GM21360 (cell line): ENCODE data around the gene DTYMK.
A peak's percentile ranks its signal among the peaks of the same experiment; 100 is the strongest.
"Not testable (repeated sequence)": the region's sequence is repeated elsewhere in the genome, so short reads cannot be mapped to it uniquely, and the experiment has no call there.

ENCODE experiments used
- ATAC-seq: cut with Tn5 transposase; IDR thresholded peaks from one replicate; pipeline ENCODE4 v1.9.1; 2021; ENCODE audit warnings: mild to moderate bottlenecking, moderate library complexity; ENCODE audit not compliant: unreplicated experiment

Gene DTYMK, protein sequence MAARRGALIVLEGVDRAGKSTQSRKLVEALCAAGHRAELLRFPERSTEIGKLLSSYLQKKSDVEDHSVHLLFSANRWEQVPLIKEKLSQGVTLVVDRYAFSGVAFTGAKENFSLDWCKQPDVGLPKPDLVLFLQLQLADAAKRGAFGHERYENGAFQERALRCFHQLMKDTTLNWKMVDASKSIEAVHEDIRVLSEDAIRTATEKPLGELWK

DNA sequence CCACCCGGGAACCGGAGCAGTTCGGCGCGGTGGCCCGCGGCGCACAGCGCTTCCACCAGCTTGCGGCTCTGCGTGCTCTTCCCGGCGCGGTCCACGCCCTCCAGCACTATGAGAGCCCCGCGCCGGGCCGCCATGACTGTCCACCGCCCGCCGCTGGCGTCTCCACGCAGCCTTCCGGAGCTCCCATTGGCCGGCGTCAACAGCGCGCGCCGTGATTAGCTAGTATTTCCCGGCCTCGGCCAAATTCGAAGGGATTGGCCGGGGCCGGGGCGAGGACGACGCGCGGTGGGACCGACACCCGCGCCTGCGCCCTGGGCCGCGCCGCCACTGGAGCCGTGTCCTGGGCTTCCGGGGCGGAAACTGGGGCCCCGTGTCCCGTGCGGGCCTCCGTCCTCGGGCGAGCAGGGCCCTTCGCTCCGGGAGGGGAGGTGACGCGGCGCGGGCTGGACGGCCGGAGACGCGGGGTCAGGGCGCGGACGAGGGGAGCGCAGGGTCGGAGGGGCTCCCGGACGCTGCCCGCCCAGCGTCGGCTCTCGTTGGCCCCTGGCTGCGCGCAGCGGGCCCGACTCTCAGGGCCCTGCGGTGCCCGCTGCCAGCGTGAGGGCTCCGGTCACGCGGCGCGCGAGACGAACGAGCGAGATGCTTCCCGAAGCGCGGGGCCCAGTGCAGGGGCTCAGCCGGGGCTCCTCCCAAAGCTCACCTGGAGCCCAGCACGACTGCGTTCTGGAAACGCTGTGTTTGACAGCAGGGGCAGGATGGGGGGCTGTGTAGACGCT, at the start of gene DTYMK:
TSS of gene DTYMK (minus strand) at position 166 of the 776 bp plus-strand sequence. CDS start at position 134, 32 bp downstream.
- ATAC-seq, result peak; percentile 91

DNA sequence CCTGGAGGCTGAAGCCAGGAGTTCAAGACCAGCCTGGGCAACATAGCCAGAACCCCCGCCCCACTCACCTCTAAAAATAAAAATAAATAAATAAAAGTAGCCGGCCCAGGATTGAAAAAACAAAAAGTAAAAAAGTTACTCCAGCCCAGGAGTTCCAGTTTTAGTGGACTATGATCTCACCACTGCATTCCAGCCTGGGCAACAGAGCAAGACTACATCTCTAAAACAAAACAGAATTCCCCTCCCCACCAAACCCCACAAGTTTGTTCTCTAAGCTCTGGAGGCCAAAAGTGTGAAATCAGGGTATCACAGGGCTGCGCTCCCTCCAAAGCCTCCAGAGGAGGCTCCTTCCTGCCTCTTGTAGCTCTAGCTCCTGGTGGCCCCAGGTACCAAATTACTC, 49.5 kb upstream of the DTYMK start:
- no peak for ATAC-seq

DNA sequence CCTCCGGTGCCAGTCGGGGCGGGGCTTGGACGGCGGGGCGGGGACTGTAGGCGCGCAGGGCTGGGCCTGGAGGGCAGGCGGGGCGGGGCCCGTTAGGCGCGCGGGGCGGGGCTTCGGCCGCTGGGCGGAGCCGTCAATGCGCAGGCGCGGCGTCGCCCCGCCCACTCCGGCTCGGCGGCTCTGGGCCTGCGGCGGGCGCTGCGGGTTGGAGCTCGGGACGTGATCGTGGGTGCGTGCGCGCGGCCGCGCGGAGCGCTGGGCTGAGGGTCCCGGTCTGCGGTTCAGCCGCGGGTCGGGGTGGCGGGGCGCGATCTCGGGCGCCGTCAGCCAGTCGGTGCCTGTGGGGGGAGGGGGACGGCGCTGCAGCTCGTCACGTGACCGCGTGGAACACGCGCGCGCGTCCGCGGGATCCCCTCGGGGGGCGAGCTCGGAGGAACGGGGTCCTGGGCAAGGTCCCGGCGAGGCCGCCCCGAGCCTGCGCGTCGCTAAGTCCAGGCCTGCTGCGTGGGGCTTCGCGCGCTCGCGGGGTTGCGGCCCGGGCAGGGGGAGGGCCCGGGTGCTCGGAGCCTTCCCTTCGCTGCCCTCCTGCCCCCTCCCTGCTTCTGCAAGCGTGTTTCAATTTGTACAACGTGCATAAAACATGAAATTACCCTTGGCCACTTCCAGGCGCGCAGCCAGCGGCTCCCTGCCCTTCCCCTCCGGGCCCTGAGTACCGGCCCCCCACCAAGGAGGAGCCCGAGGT, 48.0 kb upstream of the DTYMK start, which contains the start of gene D2HGDH:
TSS of gene D2HGDH (plus strand) at position 164 of the 742 bp plus-strand sequence. CDS start 595 bp downstream, outside the sequence.
- peak; percentile 77 for ATAC-seq

DNA sequence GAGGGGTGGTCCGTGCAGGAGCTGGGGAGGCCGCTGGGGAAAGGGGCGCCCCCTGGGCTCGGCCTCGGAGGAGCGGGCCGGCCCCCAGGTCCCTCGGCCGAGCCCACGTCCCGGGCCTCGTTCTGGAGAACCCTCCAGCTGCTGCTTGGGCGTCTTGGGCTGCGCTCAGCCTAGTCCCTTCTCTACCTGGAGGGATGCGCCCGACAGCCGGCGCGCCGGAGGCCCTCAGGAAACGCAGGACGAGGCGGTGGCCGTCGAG, 47.5 kb upstream of the DTYMK start:
- ATAC-seq, result peak; percentile 18

DNA sequence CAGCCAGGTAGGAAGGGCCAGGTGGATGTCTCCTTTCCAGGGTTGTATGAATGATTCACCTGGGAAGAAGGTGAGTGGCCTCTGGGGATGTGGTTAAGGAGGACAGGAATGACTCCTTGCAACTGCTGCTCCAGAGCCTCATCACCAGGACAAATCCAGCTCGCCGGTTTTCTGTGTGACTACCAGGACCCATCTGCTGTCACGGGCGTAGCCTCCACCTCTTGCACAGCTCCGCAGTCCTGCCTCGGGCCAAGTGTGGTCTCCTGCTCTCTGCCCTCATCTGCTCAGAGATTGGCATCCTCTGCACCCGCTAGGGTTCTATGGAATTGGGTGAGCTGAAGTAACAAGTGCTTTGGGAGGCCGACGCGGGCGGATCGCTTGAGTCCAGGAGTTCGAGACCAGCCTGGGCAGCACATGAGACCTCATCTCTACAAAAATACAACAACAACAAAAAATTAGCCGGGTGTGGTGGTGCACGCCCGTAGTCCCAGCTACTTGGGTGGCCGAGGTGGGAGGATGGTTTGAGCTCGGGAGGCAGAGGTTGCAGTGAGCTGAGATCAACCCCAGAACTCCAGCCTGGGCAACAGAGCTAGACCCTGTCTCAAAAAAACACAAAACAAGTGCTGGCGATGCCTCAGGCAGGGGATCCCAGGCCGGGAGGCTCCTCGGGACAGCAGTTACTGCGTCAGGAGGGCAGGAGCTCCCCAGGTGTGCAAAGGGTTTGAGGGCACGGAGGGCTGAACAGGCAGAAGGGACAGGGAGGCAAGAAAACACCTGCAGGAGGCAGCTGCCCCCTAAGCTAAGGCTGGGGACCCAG, 47.0 kb upstream of the DTYMK start:
- ATAC-seq, result no peak

DNA sequence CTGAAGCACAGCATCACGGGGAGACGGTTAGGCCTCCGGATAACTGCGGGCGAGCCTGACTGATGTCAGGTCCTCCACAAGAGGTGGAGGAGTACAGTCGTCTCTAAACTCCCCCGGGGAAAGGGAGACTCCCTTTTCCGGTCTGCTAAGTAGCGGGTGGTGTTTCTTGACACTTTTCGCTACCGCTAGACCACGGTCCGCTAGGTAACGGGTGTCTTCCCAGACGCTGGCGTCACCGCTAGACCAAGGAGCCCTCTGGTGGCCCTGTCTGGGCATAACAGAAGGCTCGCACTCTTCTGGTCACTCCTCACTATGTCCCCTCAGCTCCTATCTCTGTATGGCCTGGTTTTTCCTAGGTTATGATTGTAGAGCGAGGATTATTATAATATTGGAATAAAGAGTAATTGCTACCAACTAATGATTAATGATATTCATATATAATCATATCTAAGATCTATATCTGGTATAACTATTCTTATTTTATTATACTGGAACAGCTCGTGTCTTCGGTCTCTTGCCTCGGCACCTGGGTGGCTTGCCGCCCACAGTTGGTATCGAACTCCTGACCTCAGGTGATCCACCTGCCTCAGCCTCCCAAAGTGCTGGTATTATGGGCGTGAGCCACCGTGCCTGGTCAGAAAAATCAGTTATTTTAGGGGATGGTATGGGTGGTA, 46.0 kb upstream of the DTYMK start:
- not testable (repeated sequence) for ATAC-seq

DNA sequence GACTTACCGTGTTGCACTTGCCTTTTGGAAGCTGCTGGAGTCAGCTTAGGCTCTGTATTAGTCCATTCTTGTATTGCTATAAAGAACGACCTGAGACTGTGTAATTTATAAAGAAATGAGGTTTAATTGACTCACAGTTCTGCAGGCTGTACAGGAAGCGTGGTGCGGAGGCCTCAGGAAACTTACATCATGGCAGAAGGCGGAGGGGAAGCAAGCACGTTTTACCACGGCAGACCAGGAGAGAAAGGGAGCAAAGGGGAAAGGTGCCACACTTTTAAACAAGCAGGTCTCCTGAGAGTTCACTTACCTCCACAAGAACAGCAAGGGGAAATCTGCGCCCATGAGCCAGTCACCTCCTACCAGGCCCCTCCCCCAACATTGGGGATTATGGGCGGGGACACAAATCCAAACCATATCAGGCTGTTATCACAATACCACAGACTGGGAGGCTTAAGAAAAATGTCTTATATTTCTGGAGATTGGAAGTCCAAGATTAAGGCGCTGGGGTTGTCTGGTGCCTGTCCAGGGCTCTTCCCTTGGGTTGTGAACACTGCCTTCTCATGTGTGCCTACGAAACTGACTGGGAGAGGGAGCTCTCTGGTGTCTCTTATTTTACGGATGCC, 44.2 kb upstream of the DTYMK start:
- no peak for ATAC-seq

DNA sequence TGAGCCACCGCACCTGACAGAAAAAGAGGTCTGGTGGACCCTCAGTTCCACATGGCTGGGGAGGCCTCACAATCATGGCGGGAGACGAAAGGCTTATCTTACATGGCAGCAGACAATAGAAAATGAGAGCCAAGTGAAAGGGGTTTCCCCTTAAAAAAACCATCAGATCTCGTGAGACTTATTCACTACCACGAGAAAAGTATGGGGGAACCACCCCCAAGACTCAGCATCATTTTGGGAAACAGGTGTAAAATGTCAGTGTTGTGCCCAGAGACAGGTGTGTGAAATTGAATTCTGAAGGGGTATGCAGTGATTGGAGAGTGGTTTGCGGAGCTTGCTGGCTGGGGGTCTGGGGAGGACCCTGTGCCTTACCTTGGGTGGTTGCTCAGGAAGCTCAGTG, 43.3 kb upstream of the DTYMK start:
- no peak for ATAC-seq

DNA sequence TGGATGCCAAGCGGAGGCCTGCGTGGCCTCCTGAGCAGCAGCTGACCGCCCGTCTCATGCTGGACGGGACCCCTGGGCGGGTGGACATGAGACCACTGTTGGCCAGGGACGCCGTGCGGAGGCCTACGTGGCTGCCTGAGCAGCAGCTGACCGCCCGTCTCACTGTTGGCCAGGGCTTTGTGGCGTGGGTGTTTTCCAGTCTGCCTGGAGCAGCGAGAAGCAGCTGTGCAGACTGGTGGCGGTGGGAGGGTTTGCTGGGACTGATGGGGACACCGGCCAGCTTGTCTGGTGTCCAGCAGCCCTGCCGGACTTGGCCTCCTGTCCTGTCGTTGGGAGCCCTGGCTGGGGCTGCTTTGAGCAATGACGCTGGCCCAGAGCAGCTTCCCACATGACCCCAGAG, 42.0 kb upstream of the DTYMK start:
- no peak for ATAC-seq

DNA sequence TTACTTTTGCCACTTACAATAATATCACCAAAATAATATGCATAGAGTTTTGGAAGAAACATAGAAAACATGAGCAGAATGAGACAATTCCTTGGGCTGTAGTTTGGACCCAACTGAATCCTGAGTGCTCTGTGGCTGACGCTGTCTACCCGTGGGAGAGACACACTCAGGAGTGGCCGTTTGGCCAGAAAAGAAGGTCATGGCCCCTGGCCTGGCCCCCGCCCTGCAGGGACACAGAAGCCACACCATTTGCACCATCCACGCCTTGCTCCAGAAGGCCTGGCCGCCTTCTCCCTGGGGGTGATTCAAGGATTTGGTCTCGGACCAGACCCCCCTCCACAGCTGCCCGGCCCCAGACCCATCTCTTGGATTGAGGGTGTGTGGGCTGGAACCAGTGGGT, 41.4 kb upstream of the DTYMK start:
- ATAC-seq, result no peak

DNA sequence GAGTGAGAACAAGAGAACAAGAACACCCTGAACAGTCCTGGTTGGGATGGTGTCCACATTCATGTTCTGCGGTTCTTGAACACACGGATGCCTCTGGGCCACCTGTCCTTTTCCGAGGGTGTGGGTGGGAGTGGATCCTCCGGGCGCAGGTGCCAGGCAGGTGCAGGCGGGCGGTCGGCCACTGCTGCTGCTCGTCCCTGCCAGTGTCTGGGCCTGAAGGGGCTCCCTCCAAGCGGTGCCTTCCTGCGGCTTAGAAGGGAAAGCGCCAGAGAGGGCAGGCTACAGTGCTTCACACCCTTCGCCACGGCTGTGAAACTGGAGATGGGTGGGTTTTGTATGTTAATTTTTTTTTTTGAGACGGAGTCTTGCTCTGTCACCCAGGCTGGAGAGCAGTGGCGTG, 39.8 kb upstream of the DTYMK start:
- no peak for ATAC-seq

DNA sequence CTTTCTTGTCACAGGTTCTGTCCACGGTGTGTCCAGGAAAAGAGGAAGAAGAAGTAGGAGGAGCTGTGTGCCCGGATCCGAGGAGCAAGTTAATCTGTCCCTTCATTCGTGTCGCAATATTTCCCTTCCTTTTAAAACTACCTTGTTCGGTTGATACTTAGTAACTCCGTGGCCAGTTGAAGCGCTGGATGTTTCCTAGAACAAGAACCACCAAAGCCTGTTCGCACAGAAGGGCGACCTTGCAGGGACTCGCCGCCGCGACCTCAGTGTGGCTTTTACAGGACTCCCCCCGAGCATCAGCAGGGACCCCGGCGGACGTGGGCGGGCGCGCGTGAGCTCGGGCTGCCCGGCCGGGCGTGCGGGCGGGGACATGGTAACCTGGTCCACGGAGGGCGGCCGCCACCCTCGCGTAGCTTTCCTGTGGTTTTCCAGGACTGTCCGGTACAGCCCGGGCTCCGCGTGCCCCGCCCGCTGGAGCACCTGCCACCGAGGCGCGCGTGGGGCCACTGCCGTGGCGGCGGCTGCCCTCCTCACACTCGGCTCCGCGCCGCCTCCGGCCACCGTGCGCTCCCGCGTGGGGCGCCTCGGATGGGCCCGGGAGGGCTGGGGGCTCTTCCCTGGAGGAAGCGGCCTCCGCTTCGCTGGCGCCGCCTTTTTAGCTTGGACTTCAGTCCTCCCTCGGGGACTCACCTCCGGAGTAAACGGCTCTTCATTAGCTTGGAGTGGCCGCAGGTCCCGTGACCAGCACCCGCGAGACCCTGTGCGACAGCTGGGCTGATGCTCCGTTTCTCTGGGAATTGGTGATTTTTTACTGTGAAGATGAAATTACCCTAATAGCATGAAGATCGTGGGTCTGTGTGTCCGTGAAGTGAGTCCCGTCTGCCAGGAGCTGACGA, 38.6 kb upstream of the DTYMK start:
- no peak for ATAC-seq

DNA sequence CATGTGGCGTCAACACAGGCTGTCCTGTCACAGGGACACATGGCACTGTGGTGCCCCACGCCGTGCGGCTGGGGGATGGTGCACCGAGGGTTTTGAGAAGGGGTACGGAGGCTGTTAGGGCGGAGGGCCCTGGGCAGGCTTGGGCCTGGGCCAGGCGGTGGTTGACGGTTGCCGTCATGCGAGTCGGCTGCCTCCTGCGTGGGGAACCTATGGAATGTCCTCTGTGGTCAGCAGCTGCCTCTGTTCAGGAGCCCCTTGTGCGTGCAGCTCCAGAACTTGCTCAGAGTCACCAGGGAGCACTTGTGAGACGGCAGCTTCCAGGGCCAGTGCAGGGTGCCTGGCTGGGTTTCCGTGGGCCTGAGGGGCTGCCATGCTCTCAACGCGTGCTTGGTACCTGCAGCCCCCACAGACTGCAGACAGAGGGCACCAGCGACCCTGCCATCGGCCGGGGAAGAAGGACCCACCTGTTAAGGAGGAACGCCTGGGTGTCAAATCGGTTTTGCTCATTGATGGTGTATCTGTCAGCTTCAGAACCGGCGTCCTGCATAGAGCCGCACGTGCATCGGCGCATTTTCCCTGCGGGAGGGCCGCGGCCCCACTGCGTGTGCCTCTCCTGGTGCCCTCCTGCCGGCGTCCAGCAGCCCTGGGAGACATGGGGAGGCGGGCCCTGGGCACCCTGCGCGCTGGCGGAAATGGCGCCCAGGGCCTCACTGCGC, 37.8 kb upstream of the DTYMK start:
- no peak for ATAC-seq

DNA sequence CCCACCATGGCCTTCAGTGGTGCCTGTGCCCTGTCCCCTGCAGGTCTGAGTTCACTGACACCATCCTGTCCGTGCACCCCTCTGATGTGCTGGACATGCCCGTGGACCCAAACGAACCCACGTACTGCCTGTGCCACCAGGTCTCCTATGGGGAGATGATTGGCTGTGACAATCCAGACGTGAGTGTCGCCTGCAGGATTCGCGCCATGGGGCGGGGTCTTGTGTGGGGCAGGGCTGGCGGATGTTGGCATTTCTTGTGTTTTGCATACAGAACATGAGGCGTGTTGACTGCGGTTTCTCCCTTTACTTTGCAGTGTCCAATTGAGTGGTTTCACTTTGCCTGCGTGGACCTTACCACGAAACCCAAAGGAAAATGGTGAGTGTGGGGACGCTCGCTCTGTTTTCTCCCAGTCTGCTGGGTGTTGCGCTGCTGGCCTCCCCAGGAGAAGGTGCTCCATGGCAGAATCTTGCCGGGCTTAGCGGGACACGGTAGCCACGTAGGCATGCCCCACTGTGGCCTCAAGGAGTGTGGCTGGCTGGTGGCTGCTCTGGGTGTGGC, 36.4 kb upstream of the DTYMK start:
- ATAC-seq, result no peak

DNA sequence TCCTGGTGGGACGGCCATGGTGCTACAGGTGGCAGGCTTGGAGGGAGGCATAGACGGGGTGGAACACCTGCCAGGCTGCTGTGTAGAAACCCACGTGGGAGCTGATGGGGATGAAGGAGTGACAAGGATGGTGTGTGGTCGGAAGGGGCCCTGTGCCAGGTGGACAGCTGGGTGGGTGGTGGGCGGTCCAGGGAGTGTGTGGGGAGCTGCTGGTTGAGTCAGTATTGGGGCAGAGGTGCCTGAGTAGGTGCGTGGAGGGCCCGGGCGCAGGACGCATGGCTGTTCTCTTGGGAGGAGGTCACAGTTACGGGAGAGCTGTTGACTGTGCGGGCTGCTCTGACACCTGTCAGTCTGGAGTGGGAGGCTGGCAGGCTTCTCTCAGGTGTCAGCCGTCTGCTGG, 35.2 kb upstream of the DTYMK start:
- ATAC-seq, result no peak

DNA sequence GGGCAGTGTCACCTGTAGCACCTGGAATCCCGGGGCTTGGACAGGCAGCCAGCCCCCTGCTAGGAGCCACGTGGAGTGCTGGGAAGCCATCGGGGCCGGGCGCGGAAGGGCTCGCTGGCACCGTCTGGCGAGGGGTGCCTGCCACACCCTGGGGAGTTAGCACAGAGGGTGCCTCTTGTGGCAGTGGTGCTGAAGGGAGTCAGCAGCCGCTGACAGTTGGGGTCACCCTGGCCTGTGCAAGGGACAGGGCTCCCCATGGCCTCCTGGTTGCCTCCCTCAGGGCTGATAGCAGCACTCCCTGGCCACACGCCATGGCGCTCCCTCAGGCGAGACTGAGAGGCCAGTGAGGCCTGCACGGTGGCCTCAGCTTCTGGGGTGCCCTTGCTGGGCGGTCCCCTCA, 33.9 kb upstream of the DTYMK start:
- ATAC-seq, result no peak

DNA sequence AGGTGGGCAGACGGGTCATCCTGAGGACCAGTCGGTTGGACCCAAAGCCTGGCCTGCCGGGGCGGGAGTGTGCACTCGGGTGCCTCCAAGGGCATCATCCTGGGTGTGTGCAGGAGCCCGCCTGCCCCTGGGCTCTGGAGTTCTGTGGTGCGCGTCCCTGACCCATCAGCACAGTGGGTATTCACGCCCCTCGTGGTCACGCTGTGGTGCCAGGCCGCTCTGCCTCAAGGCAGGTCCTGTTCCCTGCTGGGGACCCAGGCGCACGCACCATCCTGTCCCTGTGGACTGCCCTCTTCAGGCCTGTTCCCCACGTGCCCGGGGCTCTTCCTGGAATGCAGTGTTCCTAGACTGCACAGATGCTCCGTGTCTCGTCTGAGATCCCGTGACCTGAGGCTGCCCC, 33.5 kb upstream of the DTYMK start:
- no peak for ATAC-seq

DNA sequence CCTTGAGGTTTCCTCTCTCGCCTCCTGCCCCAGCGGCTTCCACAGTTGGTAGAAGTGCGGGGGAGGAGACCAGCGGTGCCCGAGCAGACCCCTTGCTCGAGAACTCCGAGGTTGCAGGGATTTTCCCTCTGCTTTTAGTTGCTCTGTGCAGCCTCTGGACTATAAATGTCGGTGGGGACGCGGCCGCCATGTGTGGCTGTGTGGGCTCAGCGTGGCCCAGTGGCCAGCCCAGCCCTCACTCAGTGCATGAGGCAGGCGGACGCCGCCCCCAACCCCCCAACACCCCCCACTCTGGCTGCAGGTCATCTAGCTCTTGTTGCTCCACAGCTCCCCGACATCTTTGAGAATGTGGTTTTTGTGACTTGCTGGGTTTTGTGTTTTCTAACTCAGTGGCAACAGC, 32.5 kb upstream of the DTYMK start:
- ATAC-seq, result no peak
